ENCODE measurements around the gene EIF3F.

The EIF3F gene

GRCh38 chr11:8045839-8046238, 58.7 kb downstream of the EIF3F start:
- DNase-seq (ENCODE audit: low spot score): no peak
- TF ChIP-seq, protein P1, sequence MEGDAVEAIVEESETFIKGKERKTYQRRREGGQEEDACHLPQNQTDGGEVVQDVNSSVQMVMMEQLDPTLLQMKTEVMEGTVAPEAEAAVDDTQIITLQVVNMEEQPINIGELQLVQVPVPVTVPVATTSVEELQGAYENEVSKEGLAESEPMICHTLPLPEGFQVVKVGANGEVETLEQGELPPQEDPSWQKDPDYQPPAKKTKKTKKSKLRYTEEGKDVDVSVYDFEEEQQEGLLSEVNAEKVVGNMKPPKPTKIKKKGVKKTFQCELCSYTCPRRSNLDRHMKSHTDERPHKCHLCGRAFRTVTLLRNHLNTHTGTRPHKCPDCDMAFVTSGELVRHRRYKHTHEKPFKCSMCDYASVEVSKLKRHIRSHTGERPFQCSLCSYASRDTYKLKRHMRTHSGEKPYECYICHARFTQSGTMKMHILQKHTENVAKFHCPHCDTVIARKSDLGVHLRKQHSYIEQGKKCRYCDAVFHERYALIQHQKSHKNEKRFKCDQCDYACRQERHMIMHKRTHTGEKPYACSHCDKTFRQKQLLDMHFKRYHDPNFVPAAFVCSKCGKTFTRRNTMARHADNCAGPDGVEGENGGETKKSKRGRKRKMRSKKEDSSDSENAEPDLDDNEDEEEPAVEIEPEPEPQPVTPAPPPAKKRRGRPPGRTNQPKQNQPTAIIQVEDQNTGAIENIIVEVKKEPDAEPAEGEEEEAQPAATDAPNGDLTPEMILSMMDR (IDR thresholded peaks at IDR 0.05; ENCODE audit: borderline replicate concordance, control extremely low read depth, extremely low read depth, insufficient read depth, missing control alignments): no peak
- in situ Hi-C loops (cut with MboI; ENCODE audit: low sequenced_read_pairs, unreplicated experiment): no loop called here

- DNase-seq (ENCODE audit: low spot score): no peak
- TF ChIP-seq, protein P1 (IDR thresholded peaks at IDR 0.05; ENCODE audit: borderline replicate concordance, control extremely low read depth, extremely low read depth, insufficient read depth, missing control alignments): no peak
- in situ Hi-C loops (cut with MboI; ENCODE audit: low sequenced_read_pairs, unreplicated experiment): no loop called here
Measured at GRCh38 chr11:8047382-8047781, 60.2 kb downstream of the EIF3F start.

DNA sequence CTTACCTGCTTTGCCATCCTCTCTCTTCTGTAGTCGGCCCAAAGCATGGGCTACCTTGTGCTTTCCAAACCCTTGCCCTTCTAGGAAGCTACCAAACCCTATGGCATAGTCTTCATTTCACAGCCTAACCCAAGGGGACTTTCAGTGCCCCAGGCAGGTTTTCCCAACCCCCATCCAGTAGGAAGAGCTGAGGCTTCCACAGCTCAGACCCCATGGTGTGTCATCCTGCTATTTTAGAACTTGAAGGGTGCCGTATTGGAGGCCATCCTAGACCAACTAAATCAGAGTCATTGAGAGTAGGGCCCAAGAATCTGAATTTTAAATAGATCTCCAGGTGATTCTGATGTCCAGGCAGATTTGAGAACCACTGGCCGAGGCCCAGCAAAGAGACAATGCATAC, 61.9 kb downstream of the EIF3F start:
- DNase-seq (ENCODE audit: low spot score): no peak
- in situ Hi-C loops (cut with MboI; ENCODE audit: low sequenced_read_pairs, unreplicated experiment): no loop called here
- TF ChIP-seq, protein P1 (IDR thresholded peaks at IDR 0.05; ENCODE audit: borderline replicate concordance, control extremely low read depth, extremely low read depth, insufficient read depth, missing control alignments): no peak
